ENCODE measurements around the gene RAB1B.
A peak's percentile ranks its signal among the peaks of the same experiment; 100 is the strongest.

The RAB1B gene

GRCh38 chr11:66288671-66289547 lies 20.5 kb downstream of the RAB1B start, which contains the start of gene YIF1A:
Gene YIF1A, minus strand, starts transcription at chr11:66289143. Its CDS starts 158 bp downstream, at chr11:66288985.
- Histone ChIP-seq H3K4me1 (ENCODE audit: insufficient read depth, low read length) (peaks cover 6% of the 10 kb centered on the region; the same call in 1 of the 2 replicates), H3K9me3 (ENCODE audit: control insufficient read depth, insufficient read depth, low read length) (no peaks in the 10 kb centered on the region)

GRCh38 chr11:66289548-66290329 lies 21.3 kb downstream of the RAB1B start:
- no peaks in the 10 kb centered on the region for H3K36me3 ChIP-seq (ENCODE audit: insufficient read depth, low read length)
- no peaks in the 10 kb centered on the region for H3K9me3 ChIP-seq (ENCODE audit: control insufficient read depth, insufficient read depth, low read length)
- H3K4me1 ChIP-seq (ENCODE audit: insufficient read depth, low read length) = peaks cover 6% of the 10 kb centered on the region; the same call in 1 of the 2 replicates
- H3K9ac ChIP-seq (ENCODE audit: low read depth, low read length) = peak overlapping the region; percentile 81

More at GRCh38 chr11:66288671-66289547, 20.5 kb downstream of the RAB1B start, which contains the start of gene YIF1A:
- Histone ChIP-seq H3K9ac (ENCODE audit: low read depth, low read length) (peak within 1 kb of the TSS; percentile 81), H3K36me3 (ENCODE audit: insufficient read depth, low read length) (no peaks in the 10 kb centered on the region; the same call in 1 of the 2 replicates)

GRCh38 chr11:66290330-66290621 lies 21.8 kb downstream of the RAB1B start:
- peaks cover 6% of the 10 kb centered on the region; the same call in 1 of the 2 replicates for H3K4me1 ChIP-seq (ENCODE audit: insufficient read depth, low read length)
- H3K36me3 ChIP-seq (ENCODE audit: insufficient read depth, low read length) = no peaks in the 10 kb centered on the region
- H3K9ac ChIP-seq (ENCODE audit: low read depth, low read length) = no peak overlapping the region
- H3K9me3 ChIP-seq (ENCODE audit: control insufficient read depth, insufficient read depth, low read length) = no peaks in the 10 kb centered on the region

GRCh38 chr11:66291303-66291705 lies 22.9 kb downstream of the RAB1B start:
- Histone ChIP-seq H3K9ac (ENCODE audit: low read depth, low read length) (peak overlapping the region; percentile 50; the same call in 1 of the 2 replicates), H3K36me3 (ENCODE audit: insufficient read depth, low read length) (no peaks in the 10 kb centered on the region), H3K9me3 (ENCODE audit: control insufficient read depth, insufficient read depth, low read length) (no peaks in the 10 kb centered on the region), H3K4me1 (ENCODE audit: insufficient read depth, low read length) (peaks cover 6% of the 10 kb centered on the region; the same call in 1 of the 2 replicates)

GRCh38 chr11:66291706-66292542 lies 23.5 kb downstream of the RAB1B start, which contains the start of gene TMEM151A:
Gene TMEM151A, plus strand, starts transcription at chr11:66291894. Its CDS starts 120 bp downstream, at chr11:66292014.
- H3K9me3 ChIP-seq (ENCODE audit: control insufficient read depth, insufficient read depth, low read length) = no peaks in the 10 kb centered on the region
- no peaks in the 10 kb centered on the region for H3K36me3 ChIP-seq (ENCODE audit: insufficient read depth, low read length)
- H3K9ac ChIP-seq (ENCODE audit: low read depth, low read length) = peak within 1 kb of the TSS; percentile 50; the same call in 1 of the 2 replicates
- peaks cover 6% of the 10 kb centered on the region; the same call in 1 of the 2 replicates for H3K4me1 ChIP-seq (ENCODE audit: insufficient read depth, low read length)

- Histone ChIP-seq H3K9me3 (ENCODE audit: control insufficient read depth, insufficient read depth, low read length) (no peaks in the 10 kb centered on the region), H3K4me1 (ENCODE audit: insufficient read depth, low read length) (peaks cover 11% of the 10 kb centered on the region; the same call in 1 of the 2 replicates), H3K36me3 (ENCODE audit: insufficient read depth, low read length) (no peaks in the 10 kb centered on the region), H3K9ac (ENCODE audit: low read depth, low read length) (peak overlapping the region; percentile 50; the same call in 1 of the 2 replicates)
Measured at GRCh38 chr11:66292543-66293332, 24.3 kb downstream of the RAB1B start.

GRCh38 chr11:66293352-66293751 lies 24.9 kb downstream of the RAB1B start:
- H3K9ac ChIP-seq (ENCODE audit: low read depth, low read length) = no peak overlapping the region
- H3K9me3 ChIP-seq (ENCODE audit: control insufficient read depth, insufficient read depth, low read length) = no peaks in the 10 kb centered on the region
- peaks cover 11% of the 10 kb centered on the region; the same call in 1 of the 2 replicates for H3K4me1 ChIP-seq (ENCODE audit: insufficient read depth, low read length)
- no peaks in the 10 kb centered on the region for H3K36me3 ChIP-seq (ENCODE audit: insufficient read depth, low read length)

GRCh38 chr11:66293777-66294625 lies 25.6 kb downstream of the RAB1B start:
- Histone ChIP-seq H3K9me3 (ENCODE audit: control insufficient read depth, insufficient read depth, low read length) (no peaks in the 10 kb centered on the region), H3K36me3 (ENCODE audit: insufficient read depth, low read length) (no peaks in the 10 kb centered on the region), H3K4me1 (ENCODE audit: insufficient read depth, low read length) (peaks cover 11% of the 10 kb centered on the region; the same call in 1 of the 2 replicates), H3K9ac (ENCODE audit: low read depth, low read length) (no peak overlapping the region)

GRCh38 chr11:66294626-66295620 lies 26.5 kb downstream of the RAB1B start:
- no peaks in the 10 kb centered on the region for H3K36me3 ChIP-seq (ENCODE audit: insufficient read depth, low read length)
- H3K9me3 ChIP-seq (ENCODE audit: control insufficient read depth, insufficient read depth, low read length) = no peaks in the 10 kb centered on the region
- peaks cover 11% of the 10 kb centered on the region; the same call in 1 of the 2 replicates for H3K4me1 ChIP-seq (ENCODE audit: insufficient read depth, low read length)
- H3K9ac ChIP-seq (ENCODE audit: low read depth, low read length) = no peak overlapping the region

- Histone ChIP-seq H3K9ac (ENCODE audit: low read depth, low read length) (no peak overlapping the region), H3K36me3 (ENCODE audit: insufficient read depth, low read length) (no peaks in the 10 kb centered on the region), H3K4me1 (ENCODE audit: insufficient read depth, low read length) (peaks cover 5% of the 10 kb centered on the region; the same call in 1 of the 2 replicates), H3K9me3 (ENCODE audit: control insufficient read depth, insufficient read depth, low read length) (no peaks in the 10 kb centered on the region)
Measured at GRCh38 chr11:66297610-66298009, 29.2 kb downstream of the RAB1B start.

- H3K9ac ChIP-seq (ENCODE audit: low read depth, low read length) = no peak overlapping the region
- no peaks in the 10 kb centered on the region for H3K9me3 ChIP-seq (ENCODE audit: control insufficient read depth, insufficient read depth, low read length)
- H3K36me3 ChIP-seq (ENCODE audit: insufficient read depth, low read length) = no peaks in the 10 kb centered on the region
- peaks cover 5% of the 10 kb centered on the region; the same call in 1 of the 2 replicates for H3K4me1 ChIP-seq (ENCODE audit: insufficient read depth, low read length)
Measured at GRCh38 chr11:66299186-66299585, 30.7 kb downstream of the RAB1B start.
